K562 (cell line): ENCODE measurements around the gene CPM. TPM values are rescaled to one million over a fixed set of nuclear protein-coding genes. Genes with fewer than 3 reads are reported as not detected.

Experiments
- ATAC-seq: fragments of 200-7000 bp; cut with Tn5 transposase; 3 replicates; pipeline ENCODE4 v1.9.1; 2020; ENCODE audit warnings: moderate library complexity
- BruUV-seq: library from RNA; stranded (reverse); fragments of 400-500 nt; replicated peaks from 2 replicates; lab custom pipeline; 2021; lab: Mats Ljungman, UMichigan
- CTCF ChIA-PET: fragments of 300-600 bp; formaldehyde crosslinking; extraction: SDS; loops from one replicate; lab custom pipeline; 2021; ENCODE audit warnings: low intra/inter-chr PET ratio; lab: Yijun Ruan, JAX
- POLR2A ChIA-PET: fragments of 300-600, 350-650 bp; sonication (Branson Sonifier 250); formaldehyde crosslinking; extraction: SDS; loops from one replicate; lab custom pipeline; 2021; ENCODE audit warnings: antibody characterized with exemption, inconsistent platforms; lab: Yijun Ruan, JAX
- DNase-seq, 4 experiments: peaks; one replicate each; pipeline versions ENCODE4 v3.0.0 to v3.0.0-alpha.2; 2011 to 2018; ENCODE audit warnings: low spot score in 3 of 4, mixed read lengths in 3 of 4; ENCODE audit errors: extremely low read depth in 1 of 4
- FAIRE-seq: peaks from 2 replicates; lab custom pipeline; 2011; peaks lifted over from hg19 to GRCh38; lab: Jason Lieb, UNC
- H2AFZ ChIP-seq: 2 replicates; pipeline ENCODE4 v1.6.0; 2011; ENCODE audit warnings: low read depth, low read length, control low read depth, inconsistent platforms
- H3K27ac ChIP-seq: fragments of 200-600 bp; 3 replicates; pipeline ENCODE4 v1.8.0; 2011; ENCODE audit warnings: low read depth, mild to moderate bottlenecking, control low read depth, inconsistent platforms, low read length, moderate library complexity, mixed read lengths; ENCODE audit errors: extremely low read depth
- H3K27me3 ChIP-seq, 2 experiments: fragments of 300-600 bp in 1 of 2; 2 replicates in 1 of 2; 3 replicates in 1 of 2; pipeline versions ENCODE4 v1.6.0 to v1.8.0; 2011; ENCODE audit warnings: inconsistent platforms in 2 of 2, low read length in 2 of 2, mild to moderate bottlenecking in 1 of 2, mixed read lengths in 1 of 2, moderate library complexity in 1 of 2; ENCODE audit not compliant: control insufficient read depth in 2 of 2, insufficient read depth in 2 of 2
- H3K36me3 ChIP-seq: fragments of 300-600 bp; 3 replicates; pipeline ENCODE4 v1.8.0; 2011; ENCODE audit warnings: mild to moderate bottlenecking, low read length, inconsistent platforms; ENCODE audit not compliant: control insufficient read depth, insufficient read depth
- H3K4me1 ChIP-seq, 2 experiments: fragments of 200-600 bp in 1 of 2; replicated peaks in 1 of 2; 2 replicates in 1 of 2; 3 replicates in 1 of 2; pipeline versions ENCODE4 v1.5.1 to v1.8.0; 2011; ENCODE audit warnings: inconsistent platforms in 2 of 2, low read length in 2 of 2, mild to moderate bottlenecking in 1 of 2, mixed read lengths in 1 of 2, moderate library complexity in 1 of 2; ENCODE audit not compliant: control insufficient read depth in 2 of 2, insufficient read depth in 2 of 2
- H3K4me2 ChIP-seq: 2 replicates; pipeline ENCODE4 v1.6.1; 2011; ENCODE audit warnings: low read length, control low read depth, inconsistent platforms, mixed read lengths; ENCODE audit not compliant: insufficient read depth
- H3K4me3 ChIP-seq: fragments of 200-600 bp; sonication (generic), shearing (Covaris generic); 2 replicates; pipeline ENCODE4 v1.5.1; 2016; ENCODE audit warnings: control low read depth, inconsistent platforms
- H3K79me2 ChIP-seq: fragments of 200-600 bp; 3 replicates; pipeline ENCODE4 v1.8.0; 2011; ENCODE audit warnings: low read length, inconsistent platforms; ENCODE audit not compliant: control insufficient read depth, insufficient read depth
- H3K9ac ChIP-seq, 2 experiments: 2 replicates each; pipeline versions ENCODE4 v1.6.0 to v1.6.1; 2011; ENCODE audit warnings: low read depth in 2 of 2, low read length in 2 of 2, control low read depth in 1 of 2, inconsistent platforms in 1 of 2, mild to moderate bottlenecking in 1 of 2, mixed read lengths in 1 of 2; ENCODE audit not compliant: insufficient read depth in 1 of 2
- H3K9me1 ChIP-seq: one replicate; pipeline ENCODE4 v1.6.0; 2011; ENCODE audit warnings: inconsistent platforms, mild to moderate bottlenecking, low read length, moderate library complexity; ENCODE audit not compliant: control insufficient read depth, insufficient read depth
- H3K9me3 ChIP-seq: replicated peaks from 2 replicates; pipeline ENCODE4 v1.5.1; 2011; ENCODE audit warnings: low read depth, low read length, inconsistent platforms; ENCODE audit not compliant: control insufficient read depth, insufficient read depth
- H4K20me1 ChIP-seq: replicated peaks from 2 replicates; pipeline ENCODE4 v1.6.1; 2011; ENCODE audit warnings: low read length, inconsistent platforms, mixed read lengths; ENCODE audit not compliant: control insufficient read depth, insufficient read depth
- C11orf30 ChIP-seq: fragments of 450-650 bp; IDR thresholded peaks from 2 replicates; pipeline ENCODE4 v1.6.1; 2016; ENCODE audit warnings: low read depth, mild to moderate bottlenecking
- CC2D1A ChIP-seq: fragments of 450-650 bp; IDR thresholded peaks from 2 replicates; pipeline ENCODE4 v1.6.1; 2017; ENCODE audit warnings: mild to moderate bottlenecking
- CEBPG ChIP-seq, 3 experiments: fragments of 200-800 bp in 1 of 3; sonication (Bioruptor generic) in 1 of 3; sonication (generic) in 1 of 3; formaldehyde crosslinking in 1 of 3; IDR thresholded peaks in 2 of 3; conservative IDR thresholded peaks in 1 of 3; 2 replicates each; pipeline versions ENCODE4 v1.6.1 to v1.8.0; 2016 to 2022; ENCODE audit warnings: missing compliant biosample characterization in 2 of 3, missing genetic modification characterization in 2 of 3, mild to moderate bottlenecking in 1 of 3, missing genetic modification reagents in 1 of 3
- CHD2 ChIP-seq: IDR thresholded peaks from 2 replicates; pipeline ENCODE4 v1.6.1; 2011; ENCODE audit warnings: low read depth, low read length
- CREB1 ChIP-seq, 2 experiments: sonication (generic) in 1 of 2; formaldehyde crosslinking in 1 of 2; IDR thresholded peaks; 2 replicates each; pipeline versions ENCODE4 v1.6.1 to v1.8.0; 2012 to 2022; ENCODE audit warnings: inconsistent platforms in 1 of 2, mild to moderate bottlenecking in 1 of 2, missing genetic modification reagents in 1 of 2, moderate library complexity in 1 of 2
- KHSRP ChIP-seq: fragments of 450-650 bp; IDR thresholded peaks from 2 replicates; pipeline ENCODE4 v1.6.1; 2017
- MCM3 ChIP-seq: fragments of 450-650 bp; IDR thresholded peaks from 2 replicates; pipeline ENCODE4 v1.6.1; 2016
- PHB2 ChIP-seq: fragments of 450-650 bp; IDR thresholded peaks from 2 replicates; pipeline ENCODE4 v1.6.1; 2017; ENCODE audit warnings: low read depth
- PTBP1 ChIP-seq: fragments of 200-400 bp; formaldehyde crosslinking; IDR thresholded peaks from 2 replicates; pipeline ENCODE4 v1.6.1; 2017; ENCODE audit warnings: low read depth, low read length
- SMARCC2 ChIP-seq: fragments of 450-650 bp; IDR thresholded peaks from 2 replicates; pipeline ENCODE4 v1.6.1; 2017; ENCODE audit warnings: antibody characterized with exemption, moderate library complexity, mild to moderate bottlenecking, low read depth
- ZNF174 ChIP-seq: fragments of 250-450 bp; sonication (Bioruptor Pico); IDR thresholded peaks from 2 replicates; pipeline ENCODE4 v1.4.0; 2020; ENCODE audit warnings: mild to moderate bottlenecking
- ZNF224 ChIP-seq: sonication (generic); formaldehyde crosslinking; IDR thresholded peaks from 2 replicates; pipeline ENCODE4 v1.8.0; 2022; ENCODE audit warnings: mild to moderate bottlenecking, missing genetic modification reagents
- ZNF717 ChIP-seq: fragments of 250-450 bp; sonication (Bioruptor Pico); IDR thresholded peaks from 2 replicates; pipeline ENCODE4 v1.5.0; 2021
- WGBS: fragments of 100-300 bp; shearing (Covaris generic); methylation state at CpG from one replicate; pipeline ENCODE4 v1.1.6; 2016; ENCODE audit warnings: low coverage, mixed read lengths; ENCODE audit not compliant: insufficient coverage; ENCODE audit errors: missing lambda C conversion rate; 5-methylcytosine and 5-hydroxymethylcytosine counted together
- in situ Hi-C: fragments of 300-500 bp; cut with MboI; formaldehyde crosslinking; loops from 4 replicates; pipeline ENCODE4 v1.15.0; 2018; ENCODE audit warnings: inconsistent platforms, mixed read lengths
- intact Hi-C: fragments of 100-400 bp; cut with micrococcal nuclease; formaldehyde crosslinking; loops from 2 replicates; pipeline ENCODE4 v1.14.2; 2022
- polyA plus RNA-seq, 8 experiments: library from polyadenylated mRNA; depleted of rRNA in 4 of 8; stranded (reverse) in 5 of 8; unstranded in 3 of 8; fragments of >200 nt; fragmentation: Nextera tagmentation in 2 of 8; fragmentation: Illumina TruSeq in 1 of 8; extraction: Ambion mirVana in 2 of 8; extraction: Trizol in 1 of 8; gene quantifications; 2 replicates each; pipeline versions ENCODE4 v1.2.1 to v1.2.3, GENCODE V29; 2011 to 2014; ENCODE audit warnings: inconsistent platforms in 1 of 8, missing spikeins in 1 of 8
- total RNA-seq, 7 experiments: library from RNA; depleted of rRNA in 6 of 7; stranded (reverse); fragments of >200 nt in 6 of 7; fragmentation: Illumina TruSeq in 2 of 7; extraction: Trizol in 2 of 7; gene quantifications; 2 replicates each; pipeline versions ENCODE4 v1.2.1 to v1.2.3, GENCODE V29; 2011 to 2021; ENCODE audit warnings: low replicate concordance in 1 of 7
- TF ChIP-seq, protein P1 (sequence below): fragments of 200-800 bp; sonication (Bioruptor generic); IDR thresholded peaks from 2 replicates; pipeline ENCODE4 v1.6.1; 2017; ENCODE audit warnings: missing genetic modification characterization, missing compliant biosample characterization
- TF ChIP-seq, protein P2 (sequence below): sonication (generic); formaldehyde crosslinking; IDR thresholded peaks from 2 replicates; pipeline ENCODE4 v1.8.0; 2022; ENCODE audit warnings: mild to moderate bottlenecking, missing genetic modification reagents
- TF ChIP-seq, protein P3 (sequence below): fragments of 250-450 bp; sonication (Bioruptor Pico); IDR thresholded peaks from 2 replicates; pipeline ENCODE4 v1.8.0; 2022; ENCODE audit warnings: moderate library complexity, mild to moderate bottlenecking, inconsistent platforms
- TF ChIP-seq, protein P4 (sequence below): fragments of 250-450 bp; sonication (Bioruptor Pico); IDR thresholded peaks from 2 replicates; pipeline ENCODE4 v1.4.0; 2020; ENCODE audit warnings: borderline replicate concordance
- TF ChIP-seq, protein P5 (sequence below): IDR thresholded peaks from 2 replicates; pipeline ENCODE4 v1.6.1; 2012; ENCODE audit warnings: low read depth, low read length, improper control_type of control experiment, borderline replicate concordance

CPM gene
- total and polyA plus RNA-seq, 9 of the 15 experiments (the other 6 are each of a cell fraction or from before 2014, with no cell fraction given), result 0.31 TPM; not detected in 8

DNA sequence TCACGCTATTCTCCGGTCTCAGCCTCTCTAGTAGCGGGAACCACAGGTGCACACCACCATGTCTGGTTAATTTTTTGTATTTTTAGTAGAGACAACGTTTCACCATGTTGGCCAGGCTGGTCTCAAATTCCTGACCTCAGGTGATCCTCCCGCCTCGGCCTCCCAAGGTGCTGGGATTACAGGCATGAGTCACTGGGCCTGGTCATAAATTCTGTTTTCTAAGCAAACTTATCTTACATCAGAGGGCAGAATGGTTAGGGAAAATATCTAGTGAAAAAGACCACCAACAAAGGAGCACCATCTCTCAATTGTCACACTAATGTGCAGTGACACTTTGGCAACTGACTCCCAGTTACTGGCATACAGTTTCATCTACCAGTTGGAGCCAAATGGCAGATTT lies 2.8 kb downstream of the CPM start (continued):
- TF ChIP-seq PHB2 (no peak), SMARCC2 (no peak), CREB1 (IDR thresholded peaks at IDR 0.05) (no peak), CREB1 (CRISPR knock-in tag; IDR thresholded peaks at IDR 0.05) (no peak), CHD2 (no peak)
- TF ChIP-seq, protein P1, sequence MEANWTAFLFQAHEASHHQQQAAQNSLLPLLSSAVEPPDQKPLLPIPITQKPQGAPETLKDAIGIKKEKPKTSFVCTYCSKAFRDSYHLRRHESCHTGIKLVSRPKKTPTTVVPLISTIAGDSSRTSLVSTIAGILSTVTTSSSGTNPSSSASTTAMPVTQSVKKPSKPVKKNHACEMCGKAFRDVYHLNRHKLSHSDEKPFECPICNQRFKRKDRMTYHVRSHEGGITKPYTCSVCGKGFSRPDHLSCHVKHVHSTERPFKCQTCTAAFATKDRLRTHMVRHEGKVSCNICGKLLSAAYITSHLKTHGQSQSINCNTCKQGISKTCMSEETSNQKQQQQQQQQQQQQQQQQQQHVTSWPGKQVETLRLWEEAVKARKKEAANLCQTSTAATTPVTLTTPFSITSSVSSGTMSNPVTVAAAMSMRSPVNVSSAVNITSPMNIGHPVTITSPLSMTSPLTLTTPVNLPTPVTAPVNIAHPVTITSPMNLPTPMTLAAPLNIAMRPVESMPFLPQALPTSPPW (CRISPR knock-in tag), result no peak
- TF ChIP-seq, protein P2, sequence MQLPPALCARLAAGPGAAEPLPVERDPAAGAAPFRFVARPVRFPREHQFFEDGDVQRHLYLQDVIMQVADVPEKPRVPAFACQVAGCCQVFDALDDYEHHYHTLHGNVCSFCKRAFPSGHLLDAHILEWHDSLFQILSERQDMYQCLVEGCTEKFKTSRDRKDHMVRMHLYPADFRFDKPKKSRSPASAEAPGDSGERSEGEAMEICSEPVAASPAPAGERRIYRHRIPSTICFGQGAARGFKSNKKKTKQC (CRISPR knock-in tag), result no peak

DNA sequence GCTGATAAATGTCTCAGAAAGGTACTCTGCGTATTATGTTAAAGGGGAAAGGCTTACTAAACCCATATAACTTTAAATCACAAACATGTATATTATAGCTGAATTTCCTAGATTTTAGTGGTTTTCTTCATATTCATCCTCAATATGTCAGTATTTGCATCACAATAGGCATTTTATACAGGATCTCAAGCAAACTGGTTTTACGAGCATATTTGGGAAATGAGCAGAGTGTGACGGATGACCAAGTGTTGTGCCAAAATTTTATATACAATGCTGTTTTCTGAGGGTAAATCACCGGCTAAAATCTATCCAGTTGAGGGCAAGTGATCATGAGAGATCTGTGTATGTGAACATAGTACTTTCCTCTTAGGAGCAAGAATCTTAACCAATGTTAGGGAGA lies 8.4 kb downstream of the CPM start:
- Histone ChIP-seq H3K79me2 (no peaks in the 10 kb centered on the region), H3K9me1 (no peaks in the 10 kb centered on the region), H3K36me3 (no peaks in the 10 kb centered on the region), H3K4me1 (no peaks in the 10 kb centered on the region), H3K4me2 (no peak overlapping the region), H3K27me3 (no peaks in the 10 kb centered on the region), H4K20me1 (no peaks in the 10 kb centered on the region), H3K9me3 (no peaks in the 10 kb centered on the region), H3K9ac (no peak overlapping the region), H3K27ac (no peak overlapping the region), H2AFZ (no peak overlapping the region), H3K4me3 (no peak overlapping the region)
- ChIA-PET CTCF (no interaction called here), POLR2A (no interaction called here)
- intact Hi-C loops (no loop called here), in situ Hi-C loops (no loop called here)
- FAIRE-seq (peak; percentile 11), DNase-seq (no peak), ATAC-seq (no peak)
- 1% methylated on average over 4 of the region's 4 CpGs for WGBS
- no TSS peak for BruUV-seq
- TF ChIP-seq C11orf30, result no peak
- no peak for TF ChIP-seq ZNF174 (CRISPR knock-in tag)
- TF ChIP-seq KHSRP, result no peak
- no peak for TF ChIP-seq CC2D1A
- TF ChIP-seq MCM3, result no peak
- TF ChIP-seq CEBPG (CRISPR knock-in tag; IDR thresholded peaks at IDR 0.05), result no peak
- TF ChIP-seq CEBPG (tag; conservative IDR thresholded peaks at IDR 0.05 in 1 of 2, IDR thresholded peaks at IDR 0.05 in 1 of 2), result no peak
- TF ChIP-seq, protein P3, sequence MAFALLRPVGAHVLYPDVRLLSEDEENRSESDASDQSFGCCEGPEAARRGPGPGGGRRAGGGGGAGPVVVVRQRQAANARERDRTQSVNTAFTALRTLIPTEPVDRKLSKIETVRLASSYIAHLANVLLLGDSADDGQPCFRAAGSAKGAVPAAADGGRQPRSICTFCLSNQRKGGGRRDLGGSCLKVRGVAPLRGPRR (CRISPR knock-in tag), result no peak
- no peak for TF ChIP-seq ZNF717 (CRISPR knock-in tag)
- TF ChIP-seq, protein P4, sequence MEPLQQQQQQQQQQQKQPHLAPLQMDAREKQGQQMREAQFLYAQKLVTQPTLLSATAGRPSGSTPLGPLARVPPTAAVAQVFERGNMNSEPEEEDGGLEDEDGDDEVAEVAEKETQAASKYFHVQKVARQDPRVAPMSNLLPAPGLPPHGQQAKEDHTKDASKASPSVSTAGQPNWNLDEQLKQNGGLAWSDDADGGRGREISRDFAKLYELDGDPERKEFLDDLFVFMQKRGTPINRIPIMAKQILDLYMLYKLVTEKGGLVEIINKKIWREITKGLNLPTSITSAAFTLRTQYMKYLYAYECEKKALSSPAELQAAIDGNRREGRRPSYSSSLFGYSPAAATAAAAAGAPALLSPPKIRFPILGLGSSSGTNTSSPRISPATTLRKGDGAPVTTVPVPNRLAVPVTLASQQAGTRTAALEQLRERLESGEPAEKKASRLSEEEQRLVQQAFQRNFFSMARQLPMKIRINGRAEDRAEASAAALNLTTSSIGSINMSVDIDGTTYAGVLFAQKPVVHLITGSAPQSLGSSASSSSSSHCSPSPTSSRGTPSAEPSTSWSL, result no peak
- TF ChIP-seq PTBP1, result no peak
- TF ChIP-seq ZNF224, result no peak
- TF ChIP-seq, protein P5, sequence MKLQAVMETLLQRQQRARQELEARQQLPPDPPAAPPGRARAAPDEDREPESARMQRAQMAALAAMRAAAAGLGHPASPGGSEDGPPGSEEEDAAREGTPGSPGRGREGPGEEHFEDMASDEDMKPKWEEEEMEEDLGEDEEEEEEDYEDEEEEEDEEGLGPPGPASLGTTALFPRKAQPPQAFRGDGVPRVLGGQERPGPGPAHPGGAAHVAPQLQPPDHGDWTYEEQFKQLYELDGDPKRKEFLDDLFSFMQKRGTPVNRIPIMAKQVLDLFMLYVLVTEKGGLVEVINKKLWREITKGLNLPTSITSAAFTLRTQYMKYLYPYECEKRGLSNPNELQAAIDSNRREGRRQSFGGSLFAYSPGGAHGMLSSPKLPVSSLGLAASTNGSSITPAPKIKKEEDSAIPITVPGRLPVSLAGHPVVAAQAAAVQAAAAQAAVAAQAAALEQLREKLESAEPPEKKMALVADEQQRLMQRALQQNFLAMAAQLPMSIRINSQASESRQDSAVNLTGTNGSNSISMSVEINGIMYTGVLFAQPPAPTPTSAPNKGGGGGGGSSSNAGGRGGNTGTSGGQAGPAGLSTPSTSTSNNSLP, result no peak
